C4-2B (cell line): ENCODE results near the gene CHRM1.

Experiments used
- H3K27ac ChIP-seq: fragments of 450-650 bp; 2 replicates; pipeline ENCODE4 v1.5.1; 2017
- CTCF ChIP-seq: fragments of 450-650 bp; conservative IDR thresholded peaks from 2 replicates; pipeline ENCODE4 v1.5.1; 2017; ENCODE audit warnings: mild to moderate bottlenecking
- ZFX ChIP-seq: fragments of 450-650 bp; IDR thresholded peaks from 2 replicates; pipeline ENCODE4 v1.6.1; 2017

CHRM1 gene

GRCh38 chr11:62892077-62892922, 28.9 kb downstream of the CHRM1 start:
- TF ChIP-seq ZFX (no peak), CTCF (no peak)
- H3K27ac ChIP-seq: no peak overlapping the region

GRCh38 chr11:62889484-62890437, 31.4 kb downstream of the CHRM1 start:
- no peak overlapping the region for H3K27ac ChIP-seq
- TF ChIP-seq ZFX: no peak

GRCh38 chr11:62889126-62889483, 32.1 kb downstream of the CHRM1 start:
- H3K27ac ChIP-seq: no peak overlapping the region
- TF ChIP-seq ZFX: no peak
- TF ChIP-seq CTCF: no peak

- TF ChIP-seq ZFX: no peak
- no peak for TF ChIP-seq CTCF
Measured at GRCh38 chr11:62888406-62888805, 32.8 kb downstream of the CHRM1 start.

GRCh38 chr11:62885137-62885750, 35.9 kb downstream of the CHRM1 start:
- peak overlapping the region; percentile 7; the same call in 1 of the 2 replicates for H3K27ac ChIP-seq
- TF ChIP-seq CTCF: no peak
- no peak for TF ChIP-seq ZFX

More at GRCh38 chr11:62888406-62888805, 32.8 kb downstream of the CHRM1 start:
- H3K27ac ChIP-seq: no peak overlapping the region

- TF ChIP-seq ZFX: no peak
- TF ChIP-seq CTCF: no peak
- peak overlapping the region; percentile 91; the same call in 1 of the 2 replicates for H3K27ac ChIP-seq
Measured at GRCh38 chr11:62883673-62884072, 37.5 kb downstream of the CHRM1 start.

- peak overlapping the region; percentile 91 for H3K27ac ChIP-seq
Measured at GRCh38 chr11:62882788-62883501, 38.2 kb downstream of the CHRM1 start.

More at GRCh38 chr11:62882788-62883501, 38.2 kb downstream of the CHRM1 start:
- no peak for TF ChIP-seq CTCF
- TF ChIP-seq ZFX: no peak
